UCSD-AML1 (cell line): Measurements from ENCODE around the gene CELA2A.
"Not testable (repeated sequence)": the region's sequence is repeated elsewhere in the genome, so short reads cannot be mapped to it uniquely, and the experiment has no call there.

ENCODE experiments used
- DNase-seq: peaks from one replicate; lab custom pipeline; 2025; ENCODE audit not compliant: unreplicated experiment; lab: John Stamatoyannopoulos, UW

The CELA2A gene

DNA sequence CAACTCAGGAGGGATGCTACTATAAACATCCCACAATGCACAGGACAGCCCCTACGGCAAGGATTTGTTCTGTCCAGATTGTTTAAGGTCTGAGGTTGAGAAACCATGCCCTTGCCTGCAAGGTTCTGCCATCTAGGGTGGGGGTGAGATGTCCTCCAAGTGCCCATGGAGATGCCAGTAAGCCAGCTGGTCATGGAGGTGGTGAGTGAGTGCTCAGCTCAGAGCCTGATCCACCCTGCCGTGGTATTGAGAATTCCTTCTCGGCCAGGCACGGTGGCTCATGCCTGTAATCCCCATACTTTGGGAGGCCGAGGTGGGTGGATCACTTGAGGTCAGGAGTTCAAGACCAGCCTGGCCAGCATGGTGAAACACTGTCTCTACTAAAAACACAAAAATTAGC lies 31.6 kb upstream of the CELA2A start:
- no peak for DNase-seq

GRCh38 chr1:15425521-15425920 lies 31.0 kb upstream of the CELA2A start:
- DNase-seq: no peak

DNA sequence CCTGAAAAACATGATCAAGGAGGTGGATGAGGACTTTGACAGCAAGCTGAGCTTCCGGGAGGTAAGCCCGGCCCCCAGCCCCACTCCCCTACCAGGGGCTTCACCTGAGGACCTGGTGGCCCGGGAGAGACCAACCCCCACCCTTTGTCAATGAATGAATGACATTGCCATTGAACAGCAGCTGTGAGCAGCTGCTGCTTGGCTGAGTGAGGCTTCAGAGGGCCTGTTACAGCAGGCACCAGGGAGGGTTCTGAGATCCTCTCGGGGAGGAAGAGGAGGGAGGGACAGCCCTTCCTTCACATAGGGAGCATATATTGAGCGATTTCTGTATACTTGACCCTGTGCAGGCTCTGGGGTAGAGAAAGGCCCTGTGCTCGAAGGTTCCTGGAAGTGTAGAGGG lies 30.6 kb upstream of the CELA2A start:
- no peak for DNase-seq

DNA sequence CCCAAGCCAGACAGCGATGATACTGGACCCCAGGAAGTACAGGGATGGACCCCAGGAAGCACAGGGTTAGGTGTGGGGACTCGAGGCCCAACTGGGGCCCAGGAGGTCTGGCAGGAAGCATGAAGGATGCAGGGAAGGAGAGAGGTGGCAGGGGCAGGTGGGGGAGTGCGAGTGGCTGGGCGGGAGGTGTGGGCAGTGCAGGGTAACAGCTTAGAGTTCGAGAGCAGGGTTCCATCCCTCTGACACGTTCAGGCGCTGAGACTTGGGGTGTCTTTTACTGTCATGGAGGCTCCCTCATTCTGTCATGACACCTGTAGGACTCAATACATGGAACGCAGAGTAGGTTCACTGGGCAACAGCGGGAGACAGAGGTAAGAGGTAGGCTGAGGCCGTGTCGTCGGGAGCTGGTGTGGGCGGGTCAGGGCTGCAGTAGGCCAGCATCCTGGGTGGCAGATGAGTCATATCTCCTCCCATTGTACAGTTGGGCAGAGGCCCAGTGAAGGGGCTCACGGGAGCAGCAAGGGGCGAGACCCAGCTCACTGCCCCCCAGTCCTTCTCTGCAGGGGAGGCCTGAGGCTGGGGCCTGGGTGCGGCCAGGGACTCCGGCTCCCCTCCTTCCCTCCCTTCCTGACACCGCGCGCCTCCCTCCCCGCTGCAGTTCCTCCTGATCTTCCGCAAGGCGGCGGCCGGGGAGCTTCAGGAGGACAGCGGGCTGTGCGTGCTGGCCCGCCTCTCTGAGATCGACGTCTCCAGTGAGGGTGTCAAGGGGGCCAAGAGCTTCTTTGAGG lies 29.8 kb upstream of the CELA2A start:
- no peak for DNase-seq

GRCh38 chr1:15427280-15427666 lies 29.3 kb upstream of the CELA2A start:
- no peak for DNase-seq

- DNase-seq: not testable (repeated sequence)
These were observed 28.3 kb upstream of the CELA2A start for GRCh38 chr1:15428252-15428651.

DNA sequence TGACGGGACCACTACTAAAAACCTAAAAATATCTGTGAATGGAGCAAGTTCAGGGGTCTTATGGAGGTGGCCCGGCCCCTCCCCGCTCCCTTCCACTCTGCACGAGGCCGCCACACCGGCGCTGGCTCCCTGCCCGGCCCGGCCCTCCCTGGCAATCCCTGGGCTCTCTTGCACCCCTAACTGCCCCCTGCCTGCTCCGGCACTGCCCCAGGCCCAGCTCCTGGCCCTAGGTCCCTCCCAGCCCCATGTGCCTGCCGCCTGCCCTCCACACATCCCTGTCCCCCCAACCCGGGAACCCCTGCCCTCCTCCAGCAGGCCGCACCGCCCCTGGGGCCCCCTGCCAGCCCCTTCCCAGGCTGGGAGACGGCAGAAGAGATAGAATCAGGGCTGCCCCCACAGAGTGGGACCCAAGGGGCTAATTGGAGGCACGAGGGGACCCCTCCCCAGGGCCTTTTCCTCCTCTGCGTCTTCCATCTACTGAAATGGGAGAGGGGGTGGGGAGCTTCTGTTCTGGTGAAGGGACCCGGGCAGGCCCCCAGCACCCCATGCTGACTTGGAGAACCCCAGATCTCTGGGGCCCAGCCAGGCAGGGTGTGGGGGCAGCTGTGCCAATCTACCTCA lies 27.6 kb upstream of the CELA2A start:
- DNase-seq: no peak

- no peak for DNase-seq
These were observed 26.8 kb upstream of the CELA2A start for GRCh38 chr1:15429701-15430149.

DNA sequence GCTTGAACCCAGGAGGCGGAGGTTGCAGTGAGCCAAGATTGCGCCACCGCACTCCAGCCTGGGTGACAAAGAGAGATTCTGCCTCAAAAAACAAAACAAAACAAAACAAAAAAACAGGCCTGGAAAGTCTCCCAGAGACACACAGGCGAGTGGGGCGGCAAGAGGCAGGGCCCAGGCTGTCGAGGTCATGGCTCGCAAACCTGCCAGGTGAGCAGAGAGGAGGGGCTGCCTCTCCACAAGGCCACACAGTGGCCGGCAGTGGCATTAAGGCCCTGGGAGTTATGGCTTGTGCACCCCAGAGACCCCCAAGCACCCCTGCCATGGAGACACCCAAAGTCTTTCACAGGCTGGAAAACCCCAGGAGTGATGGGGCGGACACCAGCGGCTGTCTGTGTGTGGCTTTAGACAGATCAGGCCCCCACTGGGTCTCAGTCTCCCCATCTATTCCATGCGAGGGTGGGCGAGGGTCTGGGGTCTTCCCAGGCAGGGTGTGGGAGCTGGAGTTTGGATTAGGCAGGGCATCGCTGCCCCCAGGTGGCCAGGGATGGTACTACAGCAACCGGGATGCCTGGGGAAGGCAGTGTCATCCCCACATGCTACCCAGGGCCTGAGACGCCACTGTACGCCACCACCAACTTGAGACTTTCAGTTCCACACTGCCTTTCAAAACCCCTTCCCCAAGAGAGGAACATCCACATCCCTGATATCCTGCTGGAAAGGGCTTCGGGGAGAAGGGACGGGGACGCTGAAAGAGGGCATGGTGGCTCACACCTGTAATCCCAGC lies 25.6 kb upstream of the CELA2A start:
- peak; percentile 70 for DNase-seq

GRCh38 chr1:15431571-15431948 lies 25.0 kb upstream of the CELA2A start:
- no peak for DNase-seq

DNA sequence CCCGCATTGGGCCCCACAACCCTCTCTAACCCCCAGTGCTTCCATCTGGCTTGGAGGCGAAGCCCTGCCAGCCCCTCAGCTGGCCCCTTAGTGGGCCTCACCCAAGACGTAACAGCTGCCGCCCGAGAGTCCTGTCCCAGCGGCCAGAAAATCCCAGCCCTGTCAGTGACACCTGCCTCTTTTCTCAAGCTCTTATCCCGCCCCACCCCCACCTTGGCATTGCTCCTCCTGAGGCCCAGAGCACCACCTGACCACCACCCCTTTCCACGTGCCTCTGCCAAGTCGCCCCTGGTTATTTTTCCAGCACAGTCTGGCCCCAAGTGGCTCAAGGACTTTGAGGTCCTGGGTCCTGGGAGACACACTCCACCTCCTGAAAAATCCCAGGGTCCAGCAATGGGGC lies 24.2 kb upstream of the CELA2A start:
- no peak for DNase-seq

DNA sequence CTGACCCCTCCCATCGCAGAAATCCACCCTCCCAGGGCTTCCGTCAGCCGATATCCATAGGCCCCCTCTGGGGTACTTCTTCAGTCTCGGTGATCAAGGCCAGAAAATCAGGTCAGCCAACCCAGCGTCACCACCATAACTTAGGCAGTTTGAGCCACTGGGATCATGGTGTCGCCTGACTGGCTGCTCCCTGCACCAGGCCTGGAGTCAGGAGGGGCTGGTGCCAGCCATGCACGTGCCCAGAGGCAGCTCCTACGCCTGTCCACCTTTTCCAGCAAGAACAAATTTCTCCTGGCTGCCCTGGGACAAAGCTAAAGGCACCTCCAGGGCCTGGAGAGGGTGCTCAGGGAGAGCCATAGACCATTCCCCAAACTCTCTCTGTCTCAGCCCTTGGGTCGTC lies 23.1 kb upstream of the CELA2A start:
- DNase-seq: no peak

DNA sequence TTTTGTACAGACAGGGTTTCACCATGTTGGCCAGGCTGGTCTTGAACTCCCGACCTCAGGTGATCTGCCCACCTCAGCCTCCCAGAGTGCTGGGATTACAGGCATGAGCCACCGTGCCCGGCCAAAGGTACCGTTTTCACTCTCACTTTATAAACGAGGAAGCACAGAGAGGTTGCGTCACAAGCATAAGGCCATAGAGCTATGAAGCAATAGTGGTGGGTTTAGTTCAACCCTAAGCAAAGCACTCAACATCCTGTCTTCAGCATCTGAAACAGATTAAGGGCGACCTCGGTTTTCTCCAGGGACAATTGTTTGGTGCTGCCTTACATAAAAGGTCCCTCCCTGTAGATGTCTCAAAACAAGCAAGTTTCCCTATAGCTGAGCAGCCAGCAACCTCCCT lies 21.8 kb upstream of the CELA2A start:
- peak; percentile 29 for DNase-seq

- DNase-seq: no peak
These were observed 21.1 kb upstream of the CELA2A start for GRCh38 chr1:15435239-15436077.

GRCh38 chr1:15436881-15437442 lies 19.6 kb upstream of the CELA2A start:
- no peak for DNase-seq

DNA sequence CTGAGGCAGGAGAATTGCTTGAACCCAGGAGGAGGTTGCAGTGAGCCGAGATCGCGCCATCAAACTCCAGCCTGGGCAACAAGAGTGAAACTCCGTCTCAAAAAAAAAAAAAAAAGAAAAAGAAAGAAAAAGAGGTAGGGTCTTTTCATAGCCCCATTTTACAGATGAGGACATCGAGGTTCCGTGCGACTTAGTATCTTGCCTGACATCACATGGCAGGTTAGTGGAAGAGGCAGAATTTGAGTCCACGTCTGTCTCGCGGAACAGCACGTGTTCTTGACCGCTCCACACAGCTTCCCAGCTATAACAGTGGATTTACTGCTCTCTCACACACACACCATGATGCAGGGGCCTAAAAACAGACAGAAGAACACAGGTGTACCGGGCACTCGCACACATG lies 17.2 kb upstream of the CELA2A start:
- no peak for DNase-seq

DNA sequence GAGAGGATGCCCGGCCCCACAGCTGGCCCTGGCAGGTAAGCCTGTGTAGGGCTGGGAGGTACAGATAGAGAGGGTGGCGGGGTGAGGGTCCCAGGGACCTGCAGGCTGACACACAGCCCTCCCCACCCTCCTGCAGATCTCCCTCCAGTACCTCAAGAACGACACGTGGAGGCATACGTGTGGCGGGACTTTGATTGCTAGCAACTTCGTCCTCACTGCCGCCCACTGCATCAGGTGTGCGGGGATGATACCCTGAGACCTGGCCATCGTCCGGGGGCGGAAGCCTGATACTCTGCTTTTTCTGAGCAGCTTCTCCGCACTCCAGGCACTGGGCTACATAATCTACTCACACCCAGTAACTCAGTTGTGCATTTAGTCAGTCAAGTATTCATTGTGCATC lies 16.2 kb upstream of the CELA2A start:
- DNase-seq: no peak

DNA sequence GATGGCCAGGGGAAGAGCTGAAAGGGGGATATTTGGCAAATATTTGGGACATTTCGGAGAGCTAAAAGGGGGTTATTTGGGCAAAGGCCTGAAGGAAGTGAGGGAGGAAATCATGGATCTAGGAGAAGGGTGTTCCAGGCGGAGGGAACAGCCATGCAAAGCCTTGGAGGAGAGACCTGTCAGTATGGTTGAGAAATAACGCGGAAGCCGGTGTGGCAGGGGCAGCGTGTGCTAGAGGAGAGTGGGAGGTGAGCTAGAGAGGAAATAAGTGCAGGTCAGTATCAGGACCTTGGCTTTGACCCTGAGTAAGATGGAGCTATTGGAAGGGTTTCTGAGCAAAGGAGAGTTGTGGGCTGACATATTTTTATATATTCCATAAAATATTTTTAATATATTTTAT lies 15.3 kb upstream of the CELA2A start:
- DNase-seq: no peak

GRCh38 chr1:15442119-15442518 lies 14.4 kb upstream of the CELA2A start:
- no peak for DNase-seq

- no peak for DNase-seq
These were observed 13.8 kb upstream of the CELA2A start for GRCh38 chr1:15442759-15443158.

DNA sequence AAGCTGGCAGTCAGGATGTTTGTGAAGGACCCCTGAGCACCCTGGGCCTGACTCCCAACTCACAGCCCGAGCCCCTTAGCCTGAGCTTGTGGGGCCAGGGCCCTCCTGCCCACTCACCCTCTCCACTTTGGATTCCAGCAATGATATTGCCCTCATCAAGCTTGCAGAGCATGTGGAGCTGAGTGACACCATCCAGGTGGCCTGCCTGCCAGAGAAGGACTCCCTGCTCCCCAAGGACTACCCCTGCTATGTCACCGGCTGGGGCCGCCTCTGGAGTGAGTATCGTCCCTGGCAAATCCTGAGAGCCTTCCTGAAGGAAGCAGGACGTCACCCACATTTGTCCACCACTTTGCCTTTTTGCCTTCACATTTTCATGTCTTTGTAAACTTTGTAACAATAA lies 13.3 kb upstream of the CELA2A start:
- no peak for DNase-seq
